ENCODE data around the gene BABAM2. TPM values are rescaled to one million over a fixed set of nuclear protein-coding genes. Genes with fewer than 3 reads are reported as not detected.

The BABAM2 gene
- total RNA-seq, 1 donor from 2014 or later, result 58.9 TPM

- DNase-seq, result no peak
- no peaks in the 10 kb centered on the region for H3K9me3 ChIP-seq (replicated peaks)
- intact Hi-C loops (cut with micrococcal nuclease), result no loop called here
- no peaks in the 10 kb centered on the region for H3K27me3 ChIP-seq (ENCODE audit: low read depth)
- no peak overlapping the region for H3K27ac ChIP-seq (replicated peaks)
- no peak overlapping the region for H3K4me3 ChIP-seq
- no peaks in the 10 kb centered on the region for H3K36me3 ChIP-seq
- peaks cover 19% of the 10 kb centered on the region for H3K4me1 ChIP-seq
- TF ChIP-seq, protein P1, sequence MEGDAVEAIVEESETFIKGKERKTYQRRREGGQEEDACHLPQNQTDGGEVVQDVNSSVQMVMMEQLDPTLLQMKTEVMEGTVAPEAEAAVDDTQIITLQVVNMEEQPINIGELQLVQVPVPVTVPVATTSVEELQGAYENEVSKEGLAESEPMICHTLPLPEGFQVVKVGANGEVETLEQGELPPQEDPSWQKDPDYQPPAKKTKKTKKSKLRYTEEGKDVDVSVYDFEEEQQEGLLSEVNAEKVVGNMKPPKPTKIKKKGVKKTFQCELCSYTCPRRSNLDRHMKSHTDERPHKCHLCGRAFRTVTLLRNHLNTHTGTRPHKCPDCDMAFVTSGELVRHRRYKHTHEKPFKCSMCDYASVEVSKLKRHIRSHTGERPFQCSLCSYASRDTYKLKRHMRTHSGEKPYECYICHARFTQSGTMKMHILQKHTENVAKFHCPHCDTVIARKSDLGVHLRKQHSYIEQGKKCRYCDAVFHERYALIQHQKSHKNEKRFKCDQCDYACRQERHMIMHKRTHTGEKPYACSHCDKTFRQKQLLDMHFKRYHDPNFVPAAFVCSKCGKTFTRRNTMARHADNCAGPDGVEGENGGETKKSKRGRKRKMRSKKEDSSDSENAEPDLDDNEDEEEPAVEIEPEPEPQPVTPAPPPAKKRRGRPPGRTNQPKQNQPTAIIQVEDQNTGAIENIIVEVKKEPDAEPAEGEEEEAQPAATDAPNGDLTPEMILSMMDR (IDR thresholded peaks at IDR 0.05; ENCODE audit: borderline replicate concordance), result no peak
Measured at GRCh38 chr2:28046921-28047320, 156.4 kb downstream of the BABAM2 start.

DNA sequence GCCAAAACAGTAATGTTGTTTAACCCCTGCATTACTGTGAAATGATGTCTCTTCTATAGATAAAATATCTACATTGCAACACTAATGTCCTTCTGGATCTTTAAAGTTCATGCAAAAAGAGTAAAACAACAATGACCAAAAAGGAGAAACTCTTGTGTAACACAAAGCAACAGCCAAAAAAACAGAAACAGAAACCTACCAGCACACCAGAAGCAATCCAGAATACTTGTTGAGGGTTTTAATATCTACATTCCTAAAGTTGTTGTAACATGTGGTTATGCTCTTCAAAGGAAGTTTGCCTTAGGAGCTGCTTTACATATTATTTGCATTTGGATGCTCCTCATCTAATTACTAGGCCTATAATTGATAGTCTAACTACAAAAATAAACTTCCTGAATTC is 157.2 kb downstream of the BABAM2 start:
- H3K36me3 ChIP-seq, result no peaks in the 10 kb centered on the region
- H3K4me1 ChIP-seq, result peaks cover 19% of the 10 kb centered on the region
- no peaks in the 10 kb centered on the region for H3K9me3 ChIP-seq (replicated peaks)
- no peak overlapping the region for H3K27ac ChIP-seq (replicated peaks)
- DNase-seq, result no peak
- intact Hi-C loops (cut with micrococcal nuclease), result no loop called here
- TF ChIP-seq, protein P1 (IDR thresholded peaks at IDR 0.05; ENCODE audit: borderline replicate concordance), result no peak
- H3K4me3 ChIP-seq, result no peak overlapping the region
- no peaks in the 10 kb centered on the region for H3K27me3 ChIP-seq (ENCODE audit: low read depth)

- H3K9me3 ChIP-seq (replicated peaks), result no peaks in the 10 kb centered on the region
- no peak overlapping the region for H3K27ac ChIP-seq (replicated peaks)
- H3K27me3 ChIP-seq (ENCODE audit: low read depth), result no peaks in the 10 kb centered on the region
- intact Hi-C loops (cut with micrococcal nuclease), result no loop called here
- no peak overlapping the region for H3K4me3 ChIP-seq
- peaks cover 19% of the 10 kb centered on the region for H3K4me1 ChIP-seq
- H3K36me3 ChIP-seq, result no peaks in the 10 kb centered on the region
- no peak for DNase-seq
- TF ChIP-seq, protein P1 (IDR thresholded peaks at IDR 0.05; ENCODE audit: borderline replicate concordance), result no peak
Measured at GRCh38 chr2:28048341-28048740, 157.8 kb downstream of the BABAM2 start.

DNA sequence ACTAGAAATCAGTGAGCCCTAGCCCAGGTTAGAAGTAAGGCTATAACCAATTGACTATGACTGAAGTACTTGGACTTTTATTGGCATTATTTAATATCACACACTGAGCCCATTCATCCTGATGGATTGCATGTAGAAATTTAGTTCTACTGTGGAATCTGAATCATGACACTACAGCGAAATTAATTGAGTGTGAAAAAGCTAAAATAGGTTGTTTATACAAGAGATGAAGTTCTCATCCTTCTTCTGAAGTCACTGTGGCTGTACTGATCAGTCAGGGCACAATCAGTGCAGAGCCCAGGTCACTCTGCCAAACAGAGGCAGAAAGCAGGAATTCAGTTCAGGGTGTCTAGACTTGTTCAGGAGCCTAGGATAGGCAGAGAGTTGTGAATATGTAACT is 158.9 kb downstream of the BABAM2 start:
- no peaks in the 10 kb centered on the region for H3K36me3 ChIP-seq
- peaks cover 19% of the 10 kb centered on the region for H3K4me1 ChIP-seq
- no peak overlapping the region for H3K27ac ChIP-seq (replicated peaks)
- intact Hi-C loops (cut with micrococcal nuclease), result no loop called here
- TF ChIP-seq, protein P1 (IDR thresholded peaks at IDR 0.05; ENCODE audit: borderline replicate concordance), result no peak
- no peak for DNase-seq
- no peaks in the 10 kb centered on the region for H3K27me3 ChIP-seq (ENCODE audit: low read depth)
- H3K9me3 ChIP-seq (replicated peaks), result no peaks in the 10 kb centered on the region
- H3K4me3 ChIP-seq, result no peak overlapping the region

DNA sequence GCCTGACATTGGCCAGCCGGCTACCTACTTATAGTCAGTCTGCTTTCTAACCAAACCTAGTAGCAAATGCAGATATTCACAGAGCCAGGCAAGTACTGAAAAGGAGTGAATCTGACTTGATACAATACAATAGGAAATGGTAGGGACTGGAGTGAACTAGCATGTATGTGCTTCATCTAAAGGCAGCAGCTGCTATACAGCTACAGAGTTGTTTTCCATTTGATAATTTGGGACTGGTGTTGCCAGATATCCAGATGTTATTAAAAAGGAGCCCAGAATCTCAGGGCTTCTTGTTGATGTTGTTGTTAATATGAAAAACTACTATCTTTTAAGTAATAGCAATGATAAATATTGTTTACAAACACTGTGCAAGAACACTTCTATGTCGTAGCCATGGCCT is 159.4 kb downstream of the BABAM2 start:
- no peak for DNase-seq
- TF ChIP-seq, protein P1 (IDR thresholded peaks at IDR 0.05; ENCODE audit: borderline replicate concordance), result no peak
- peaks cover 19% of the 10 kb centered on the region for H3K4me1 ChIP-seq
- no peaks in the 10 kb centered on the region for H3K9me3 ChIP-seq (replicated peaks)
- intact Hi-C loops (cut with micrococcal nuclease), result no loop called here
- no peaks in the 10 kb centered on the region for H3K27me3 ChIP-seq (ENCODE audit: low read depth)
- no peak overlapping the region for H3K4me3 ChIP-seq
- H3K36me3 ChIP-seq, result no peaks in the 10 kb centered on the region
- no peak overlapping the region for H3K27ac ChIP-seq (replicated peaks)

GRCh38 chr2:28052691-28053090 is 162.2 kb downstream of the BABAM2 start:
- H3K36me3 ChIP-seq, result no peaks in the 10 kb centered on the region
- TF ChIP-seq, protein P1 (IDR thresholded peaks at IDR 0.05; ENCODE audit: borderline replicate concordance), result no peak

More at GRCh38 chr2:28052691-28053090, 162.2 kb downstream of the BABAM2 start:
- intact Hi-C loops (cut with micrococcal nuclease), result no loop called here
- Histone ChIP-seq H3K9me3 (replicated peaks) (no peaks in the 10 kb centered on the region), H3K4me1 (peaks cover 10% of the 10 kb centered on the region), H3K27me3 (ENCODE audit: low read depth) (no peaks in the 10 kb centered on the region), H3K4me3 (no peak overlapping the region), H3K27ac (replicated peaks) (no peak overlapping the region)
- DNase-seq, result no peak

Measured in left ventricle myocardium inferior (tissue), 1 donor.